Neutrophil (primary cell): ENCODE measurements around the gene OAT.

ENCODE experiments used
- H3K27ac ChIP-seq: fragments of 200-600 bp; sonication (generic); 2 replicates; pipeline ENCODE4 v1.5.1; 2016; ENCODE audit warnings: mild to moderate bottlenecking, moderate library complexity
- H3K27me3 ChIP-seq: fragments of 200-600 bp; sonication (generic); 2 replicates; pipeline ENCODE4 v1.6.0; 2016; ENCODE audit warnings: mild to moderate bottlenecking
- H3K36me3 ChIP-seq: fragments of 200-600 bp; sonication (generic); 2 replicates; pipeline ENCODE4 v1.5.1; 2017
- H3K4me1 ChIP-seq, 2 experiments: fragments of 200-600 bp in 1 of 2; sonication (generic) in 1 of 2; 1 replicate in 1 of 2; 2 replicates in 1 of 2; pipeline versions ENCODE4 v1.5.1 to v1.6.1; 2013 to 2016; ENCODE audit warnings: low read depth in 1 of 2, low read length in 1 of 2, mild to moderate bottlenecking in 1 of 2, moderate library complexity in 1 of 2; ENCODE audit not compliant: control insufficient read depth in 1 of 2, insufficient read depth in 1 of 2
- H3K4me3 ChIP-seq, 2 experiments: fragments of 200-600 bp in 1 of 2; sonication (generic) in 1 of 2; 1 replicate in 1 of 2; 2 replicates in 1 of 2; pipeline ENCODE4 v1.5.1; 2013 to 2016; ENCODE audit warnings: low read depth in 1 of 2, low read length in 1 of 2, mild to moderate bottlenecking in 1 of 2, moderate library complexity in 1 of 2
- H3K9me3 ChIP-seq: fragments of 200-600 bp; sonication (generic); 2 replicates; pipeline ENCODE4 v1.5.1; 2016
- TF ChIP-seq, protein P1 (sequence below): fragments of 200-600 bp; sonication (generic); IDR thresholded peaks from 2 replicates; pipeline ENCODE4 v1.5.1; 2016; ENCODE audit warnings: antibody characterized with exemption

Gene OAT

DNA sequence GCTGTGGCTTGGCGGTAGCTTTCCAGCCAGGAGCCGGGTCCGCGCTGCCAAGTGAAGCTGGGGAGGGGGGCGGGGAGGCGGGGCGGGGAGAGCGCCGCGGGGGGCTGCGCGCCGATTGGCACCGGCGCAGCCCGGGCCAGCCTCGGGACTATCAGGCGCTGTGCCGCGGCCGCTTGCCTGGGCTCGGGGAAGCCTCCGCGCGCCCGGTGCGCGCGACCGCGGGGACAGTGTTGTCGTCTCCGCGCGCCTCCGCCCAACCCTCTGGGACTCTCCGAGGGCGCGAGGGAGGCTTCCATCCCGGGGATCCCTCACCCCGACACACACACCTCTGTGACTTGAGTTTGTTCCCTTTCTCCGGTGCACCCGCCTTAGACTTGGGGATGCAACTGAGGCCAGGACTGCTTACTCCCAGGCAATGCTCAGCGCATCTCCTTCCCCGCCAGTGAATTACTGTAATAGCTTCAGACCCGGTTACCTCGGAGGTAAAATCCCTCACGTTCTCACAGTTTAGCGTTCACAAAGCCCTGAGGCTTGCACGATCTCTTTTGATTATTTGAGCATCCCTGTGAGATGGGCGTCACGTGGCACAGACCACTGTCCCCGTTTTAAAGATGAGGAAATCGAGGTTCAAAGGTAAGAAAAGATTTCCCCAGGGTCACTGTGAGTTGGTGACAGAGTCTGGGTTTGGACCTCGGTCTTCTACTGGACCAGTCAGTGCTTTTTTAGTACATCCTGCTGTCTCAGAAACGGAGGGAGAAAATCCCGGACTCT, 31.5 kb upstream of the OAT start, which contains the start of gene NKX1-2:
TSS of gene NKX1-2 (minus strand) at position 24 of the 771 bp plus-strand sequence. CDS start 92 bp downstream, outside the sequence.
- no peak within 1 kb of the TSS for H3K27ac ChIP-seq
- no peak within 1 kb of the TSS for H3K4me3 ChIP-seq
- H3K4me1 ChIP-seq, result no peaks in the 10 kb centered on the region
- TF ChIP-seq, protein P1, sequence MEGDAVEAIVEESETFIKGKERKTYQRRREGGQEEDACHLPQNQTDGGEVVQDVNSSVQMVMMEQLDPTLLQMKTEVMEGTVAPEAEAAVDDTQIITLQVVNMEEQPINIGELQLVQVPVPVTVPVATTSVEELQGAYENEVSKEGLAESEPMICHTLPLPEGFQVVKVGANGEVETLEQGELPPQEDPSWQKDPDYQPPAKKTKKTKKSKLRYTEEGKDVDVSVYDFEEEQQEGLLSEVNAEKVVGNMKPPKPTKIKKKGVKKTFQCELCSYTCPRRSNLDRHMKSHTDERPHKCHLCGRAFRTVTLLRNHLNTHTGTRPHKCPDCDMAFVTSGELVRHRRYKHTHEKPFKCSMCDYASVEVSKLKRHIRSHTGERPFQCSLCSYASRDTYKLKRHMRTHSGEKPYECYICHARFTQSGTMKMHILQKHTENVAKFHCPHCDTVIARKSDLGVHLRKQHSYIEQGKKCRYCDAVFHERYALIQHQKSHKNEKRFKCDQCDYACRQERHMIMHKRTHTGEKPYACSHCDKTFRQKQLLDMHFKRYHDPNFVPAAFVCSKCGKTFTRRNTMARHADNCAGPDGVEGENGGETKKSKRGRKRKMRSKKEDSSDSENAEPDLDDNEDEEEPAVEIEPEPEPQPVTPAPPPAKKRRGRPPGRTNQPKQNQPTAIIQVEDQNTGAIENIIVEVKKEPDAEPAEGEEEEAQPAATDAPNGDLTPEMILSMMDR, result no peak
- H3K36me3 ChIP-seq, result no peaks in the 10 kb centered on the region
- H3K9me3 ChIP-seq, result no peaks in the 10 kb centered on the region
- H3K27me3 ChIP-seq, result peaks cover 100% of the 10 kb centered on the region

DNA sequence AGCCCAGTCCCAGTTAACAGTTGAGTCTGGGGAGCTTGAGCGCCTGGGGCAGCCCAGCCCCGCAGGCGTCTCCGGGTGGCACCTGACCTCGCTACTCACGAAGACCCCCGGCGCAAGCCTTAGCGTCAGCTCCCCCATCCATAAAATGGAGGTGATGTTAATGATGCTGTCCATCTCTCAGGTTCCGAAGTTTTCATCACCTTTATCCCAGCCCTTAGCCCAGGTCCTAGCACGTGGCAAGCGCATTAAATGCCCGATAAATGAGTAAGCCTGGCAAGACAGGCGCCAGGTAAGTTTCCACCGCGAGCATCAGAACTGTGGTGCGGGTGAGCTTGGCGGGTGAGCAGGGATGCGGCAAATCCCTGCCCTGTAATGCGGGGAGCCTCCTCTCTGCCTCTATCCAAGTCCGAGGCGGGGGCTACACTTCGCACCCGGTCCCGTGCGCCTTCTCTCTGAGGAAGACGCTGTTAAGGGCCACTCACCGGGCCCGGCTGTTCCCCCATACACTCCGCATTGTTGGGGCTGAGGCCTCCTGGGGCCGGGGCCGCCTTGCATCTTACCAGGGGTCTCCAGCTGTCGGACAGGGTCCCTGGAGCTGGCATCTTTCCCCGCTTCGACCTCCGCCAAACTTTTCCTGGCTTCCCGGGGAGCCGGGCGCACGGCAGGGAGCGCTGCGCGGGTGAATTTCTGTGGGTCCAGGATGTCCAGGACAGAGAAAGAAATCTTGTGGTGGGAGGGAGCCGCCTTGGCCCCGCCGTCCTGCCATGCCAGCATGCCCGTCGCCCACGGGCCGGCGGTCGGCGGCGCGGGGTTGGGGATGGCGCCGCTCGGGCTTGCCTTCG, 30.7 kb upstream of the OAT start:
- Histone ChIP-seq H3K27ac (no peak overlapping the region), H3K4me1 (no peaks in the 10 kb centered on the region), H3K36me3 (no peaks in the 10 kb centered on the region), H3K4me3 (no peak overlapping the region), H3K27me3 (peaks cover 100% of the 10 kb centered on the region), H3K9me3 (no peaks in the 10 kb centered on the region)
- TF ChIP-seq, protein P1, result no peak

DNA sequence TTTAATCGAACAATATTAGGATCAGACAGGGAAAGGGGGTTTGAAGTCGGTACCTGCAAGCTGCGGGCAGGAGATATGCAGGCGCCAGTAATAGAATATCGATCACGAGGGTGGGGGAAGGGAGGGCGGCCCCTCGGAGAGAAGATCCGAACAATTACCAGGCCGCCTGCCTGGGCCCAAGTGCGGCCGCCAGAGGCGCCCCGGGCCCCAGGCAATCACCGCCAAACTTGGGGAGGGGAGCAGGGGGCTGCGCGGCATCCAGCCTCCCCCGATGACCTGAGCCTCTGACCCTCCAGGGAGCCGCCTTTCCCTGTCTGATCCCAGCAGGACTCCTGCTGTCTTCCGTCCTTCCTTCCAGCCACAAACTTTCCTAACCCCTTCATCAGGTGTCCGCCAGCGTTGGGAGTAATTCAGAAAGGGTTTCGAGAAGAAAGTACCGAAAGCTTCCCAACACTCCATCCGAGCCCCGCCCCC, 30.0 kb upstream of the OAT start:
- Histone ChIP-seq H3K9me3 (no peaks in the 10 kb centered on the region), H3K27ac (no peak overlapping the region), H3K36me3 (no peaks in the 10 kb centered on the region), H3K4me1 (no peaks in the 10 kb centered on the region), H3K27me3 (peaks cover 100% of the 10 kb centered on the region), H3K4me3 (no peak overlapping the region)
- TF ChIP-seq, protein P1, result no peak

DNA sequence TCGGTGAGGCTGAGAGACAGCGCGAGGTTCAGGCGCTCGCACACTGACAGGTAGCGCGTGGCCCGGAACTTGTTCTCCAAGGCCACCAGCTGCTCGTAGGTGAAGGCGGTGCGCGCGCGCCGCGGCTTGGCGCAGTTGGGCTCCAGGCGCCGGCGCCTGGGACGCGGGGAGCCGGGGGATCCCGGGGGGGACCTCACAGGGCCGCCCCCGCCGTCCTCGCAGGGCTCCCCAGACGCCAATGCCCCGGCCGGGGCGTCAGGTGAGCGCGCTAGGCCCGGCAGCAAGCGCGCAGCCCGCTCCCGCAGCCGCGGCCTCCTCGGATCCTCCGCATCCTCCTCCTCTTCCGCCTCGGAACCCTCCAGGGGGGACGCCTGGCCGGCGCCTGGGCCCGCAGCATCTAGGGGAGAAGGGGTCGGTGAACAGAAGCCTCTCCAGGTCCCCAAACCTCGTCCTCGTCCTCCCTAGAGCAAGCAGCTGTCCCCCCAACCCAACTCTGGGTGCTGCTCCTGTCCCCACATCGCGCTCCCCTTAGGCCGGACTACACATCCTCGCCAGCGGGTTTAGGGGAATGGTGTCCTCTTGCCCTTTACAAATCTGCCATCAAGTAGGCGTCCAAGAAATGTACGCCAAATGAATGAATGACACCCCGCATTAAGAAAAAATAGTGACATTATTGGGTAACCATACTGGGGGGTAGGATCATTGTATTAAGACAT, 29.2 kb upstream of the OAT start:
- Histone ChIP-seq H3K27ac (no peak overlapping the region), H3K36me3 (no peaks in the 10 kb centered on the region), H3K27me3 (peaks cover 99% of the 10 kb centered on the region), H3K9me3 (no peaks in the 10 kb centered on the region), H3K4me1 (no peaks in the 10 kb centered on the region), H3K4me3 (no peak overlapping the region)
- TF ChIP-seq, protein P1, result no peak
